CD14-positive monocyte (primary cell): Measurements from ENCODE around the gene TBC1D13. TPM values are rescaled to one million over a fixed set of nuclear protein-coding genes. Genes with fewer than 3 reads are reported as not detected.
A peak's percentile ranks its signal among the peaks of the same experiment; 100 is the strongest.

ENCODE experiments used
- DNase-seq, 3 donors: peaks; one replicate each; pipeline ENCODE4 v3.0.0-alpha.2; 2011 to 2022
- H2AFZ ChIP-seq: 2 replicates; pipeline ENCODE4 v1.6.0; 2012; ENCODE audit warnings: mild to moderate bottlenecking, low read depth, low read length, inconsistent platforms; ENCODE audit not compliant: insufficient read depth, poor library complexity, severe bottlenecking
- H3K27ac ChIP-seq, 2 donors: 1 replicate in 1 of 2; 2 replicates in 1 of 2; pipeline ENCODE4 v1.5.1; 2012 to 2013; ENCODE audit warnings: low read length in 2 of 2, control low read depth in 1 of 2, inconsistent platforms in 1 of 2, low read depth in 1 of 2, mild to moderate bottlenecking in 1 of 2
- H3K27me3 ChIP-seq, 2 donors: one replicate each; pipeline versions ENCODE4 v1.6.0 to v1.6.1; 2011 to 2013; ENCODE audit warnings: low read length in 2 of 2; ENCODE audit not compliant: control insufficient read depth in 2 of 2, insufficient read depth in 2 of 2
- H3K36me3 ChIP-seq, 2 donors: replicated peaks in 1 of 2; 1 replicate in 1 of 2; 2 replicates in 1 of 2; pipeline versions ENCODE4 v1.5.1 to v1.6.1; 2012 to 2013; ENCODE audit warnings: low read length in 2 of 2, control low read depth in 1 of 2, inconsistent platforms in 1 of 2, mild to moderate bottlenecking in 1 of 2; ENCODE audit not compliant: insufficient read depth in 2 of 2, control insufficient read depth in 1 of 2
- H3K4me1 ChIP-seq, 2 donors: 1 replicate in 1 of 2; 2 replicates in 1 of 2; pipeline versions ENCODE4 v1.5.1 to v1.6.1; 2012 to 2013; ENCODE audit warnings: low read length in 2 of 2, control low read depth in 1 of 2, inconsistent platforms in 1 of 2, mild to moderate bottlenecking in 1 of 2, moderate library complexity in 1 of 2; ENCODE audit not compliant: insufficient read depth in 2 of 2, control insufficient read depth in 1 of 2
- H3K4me2 ChIP-seq: replicated peaks from 2 replicates; pipeline ENCODE3; 2012; ENCODE audit warnings: low read length, moderate library complexity, mild to moderate bottlenecking; ENCODE audit not compliant: poor library complexity, severe bottlenecking; ENCODE audit errors: extremely low read depth
- H3K4me3 ChIP-seq, 3 experiments: fragments of 200-600 bp in 1 of 3; sonication (generic) in 1 of 3; replicated peaks in 1 of 3; 1 replicate in 2 of 3; 2 replicates in 1 of 3; pipeline ENCODE4 v1.5.1; 2011 to 2013; ENCODE audit warnings: low read length in 3 of 3, mild to moderate bottlenecking in 3 of 3, control low read depth in 2 of 3, low read depth in 2 of 3, inconsistent platforms in 1 of 3, moderate library complexity in 1 of 3
- H3K79me2 ChIP-seq: 2 replicates; pipeline ENCODE4 v1.6.0; 2012; ENCODE audit warnings: mild to moderate bottlenecking, control low read depth, inconsistent platforms, low read length, moderate library complexity; ENCODE audit not compliant: insufficient read depth
- H3K9ac ChIP-seq: 2 replicates; pipeline ENCODE4 v1.6.0; 2017; ENCODE audit warnings: low read length, mild to moderate bottlenecking; ENCODE audit not compliant: insufficient read depth, poor library complexity, severe bottlenecking
- H3K9me3 ChIP-seq, 2 donors: replicated peaks in 1 of 2; 1 replicate in 1 of 2; 2 replicates in 1 of 2; pipeline versions ENCODE4 v1.5.1 to v1.6.1; 2012 to 2013; ENCODE audit warnings: low read length in 2 of 2, control low read depth in 1 of 2; ENCODE audit not compliant: control insufficient read depth in 1 of 2, insufficient read depth in 1 of 2
- H4K20me1 ChIP-seq: 2 replicates; pipeline ENCODE4 v1.6.0; 2012; ENCODE audit warnings: mild to moderate bottlenecking, low read length, control low read depth, moderate library complexity; ENCODE audit not compliant: insufficient read depth
- H3K27ac Mint-ChIP-seq, 7 donors: one replicate each; pipeline ENCODE4 v1.8.0; 2020; ENCODE audit warnings: mild to moderate bottlenecking in 7 of 7, mixed read lengths in 7 of 7, moderate library complexity in 6 of 7, inconsistent platforms in 2 of 7
- H3K27me3 Mint-ChIP-seq, 3 donors: one replicate each; pipeline ENCODE4 v1.8.0; 2021 to 2022; ENCODE audit warnings: low read depth in 3 of 3, mild to moderate bottlenecking in 3 of 3, mixed read lengths in 3 of 3, moderate library complexity in 3 of 3, inconsistent platforms in 1 of 3
- H3K36me3 Mint-ChIP-seq, 2 donors: one replicate each; pipeline ENCODE4 v1.8.0; 2020; ENCODE audit warnings: mixed read lengths in 2 of 2, inconsistent platforms in 1 of 2, mild to moderate bottlenecking in 1 of 2
- H3K4me1 Mint-ChIP-seq: one replicate; pipeline ENCODE4 v1.8.0; 2020; ENCODE audit warnings: mild to moderate bottlenecking, mixed read lengths
- H3K4me3 Mint-ChIP-seq, 2 donors: one replicate each; pipeline ENCODE4 v1.8.0; 2020; ENCODE audit warnings: mild to moderate bottlenecking in 2 of 2, mixed read lengths in 2 of 2, moderate library complexity in 1 of 2
- H3K9me3 Mint-ChIP-seq, 7 donors: one replicate each; pipeline ENCODE4 v1.8.0; 2020 to 2022; ENCODE audit warnings: mixed read lengths in 7 of 7, mild to moderate bottlenecking in 6 of 7, moderate library complexity in 6 of 7, inconsistent platforms in 2 of 7
- WGBS: methylation state at CpG from one replicate; pipeline ENCODE4 v1.1.5; 2013; ENCODE audit warnings: missing lambda C conversion rate; ENCODE audit not compliant: insufficient coverage; 5-methylcytosine and 5-hydroxymethylcytosine counted together
- intact Hi-C, 2 donors: fragments of 100-400 bp; cut with micrococcal nuclease; formaldehyde crosslinking; loops; one replicate each; pipeline versions ENCODE4 v1.15.0 to v1.15.1; 2023
- polyA plus RNA-seq, 3 donors: library from polyadenylated mRNA; depleted of rRNA in 1 of 3; unstranded in 2 of 3; stranded (reverse) in 1 of 3; fragments of 300-500 nt in 2 of 3; fragments of >200 nt in 1 of 3; fragmentation: Illumina TruSeq in 2 of 3; gene quantifications; 1 replicate in 2 of 3; 2 replicates in 1 of 3; pipeline ENCODE4 v1.2.3, GENCODE V29; 2012 to 2021
- TF ChIP-seq, protein P1 (sequence below): fragments of 200-600 bp; IDR thresholded peaks from one replicate; pipeline ENCODE4 v1.8.0; 2022; ENCODE audit warnings: antibody characterized with exemption, mild to moderate bottlenecking

The TBC1D13 gene
- polyA plus RNA-seq, 3 donors, result 9.9 to 16.8 (median 13.8) TPM

DNA sequence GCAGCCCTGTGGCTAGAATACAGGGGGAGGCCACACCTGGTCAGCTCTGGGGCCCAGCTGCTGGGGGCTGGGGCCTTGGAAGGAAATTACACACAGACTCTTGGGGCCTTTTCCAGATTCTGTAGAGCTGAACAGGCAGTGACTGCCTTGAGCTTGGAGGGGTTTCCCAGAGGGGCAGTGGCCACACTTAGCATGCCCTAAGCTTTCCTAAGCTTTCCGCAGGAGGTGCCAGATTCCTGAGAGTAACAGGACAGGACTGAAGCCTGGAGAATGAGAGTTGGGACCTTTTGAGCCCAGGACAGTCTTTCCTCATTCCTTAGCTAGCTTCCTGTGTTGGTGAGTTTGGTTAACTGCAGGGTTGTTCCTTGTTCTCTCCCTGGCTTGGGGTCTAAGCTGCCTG lies 1.4 kb downstream of the TBC1D13 start:
- Mint-ChIP-seq H3K9me3 (peaks cover 0 to 2% (median 0%) of the 10 kb centered on the region in 7 donors), H3K4me3 (no peak overlapping the region), H3K27me3 (no peaks in the 10 kb centered on the region), H3K27ac (peak overlapping the region in 3 of 7 donors; percentile 63 to 76 (median 72)), H3K36me3 (peaks cover 34 to 37% of the 10 kb centered on the region in 2 donors), H3K4me1 (peaks cover 23% of the 10 kb centered on the region)
- intact Hi-C loops, result no loop called here
- peaks cover 30 to 40% of the 10 kb centered on the region in 2 donors for H3K36me3 ChIP-seq
- H3K27ac ChIP-seq, result peak overlapping the region in 1 of 2 donors; percentile 85
- H3K79me2 ChIP-seq, result peaks cover 24% of the 10 kb centered on the region
- H3K9ac ChIP-seq, result no peak overlapping the region
- no CpG with 5 or more reads among the region's 1 CpG for WGBS
- H3K27me3 ChIP-seq, result no peaks in the 10 kb centered on the region
- H3K4me2 ChIP-seq, result peak overlapping the region; percentile 88
- peak overlapping the region in 1 of 3 experiments; percentile 89 for H3K4me3 ChIP-seq
- H3K9me3 ChIP-seq, result no peaks in the 10 kb centered on the region
- TF ChIP-seq, protein P1, sequence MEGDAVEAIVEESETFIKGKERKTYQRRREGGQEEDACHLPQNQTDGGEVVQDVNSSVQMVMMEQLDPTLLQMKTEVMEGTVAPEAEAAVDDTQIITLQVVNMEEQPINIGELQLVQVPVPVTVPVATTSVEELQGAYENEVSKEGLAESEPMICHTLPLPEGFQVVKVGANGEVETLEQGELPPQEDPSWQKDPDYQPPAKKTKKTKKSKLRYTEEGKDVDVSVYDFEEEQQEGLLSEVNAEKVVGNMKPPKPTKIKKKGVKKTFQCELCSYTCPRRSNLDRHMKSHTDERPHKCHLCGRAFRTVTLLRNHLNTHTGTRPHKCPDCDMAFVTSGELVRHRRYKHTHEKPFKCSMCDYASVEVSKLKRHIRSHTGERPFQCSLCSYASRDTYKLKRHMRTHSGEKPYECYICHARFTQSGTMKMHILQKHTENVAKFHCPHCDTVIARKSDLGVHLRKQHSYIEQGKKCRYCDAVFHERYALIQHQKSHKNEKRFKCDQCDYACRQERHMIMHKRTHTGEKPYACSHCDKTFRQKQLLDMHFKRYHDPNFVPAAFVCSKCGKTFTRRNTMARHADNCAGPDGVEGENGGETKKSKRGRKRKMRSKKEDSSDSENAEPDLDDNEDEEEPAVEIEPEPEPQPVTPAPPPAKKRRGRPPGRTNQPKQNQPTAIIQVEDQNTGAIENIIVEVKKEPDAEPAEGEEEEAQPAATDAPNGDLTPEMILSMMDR, result no peak
- DNase-seq, result no peak
- H3K4me1 ChIP-seq, result peaks cover 23 to 27% of the 10 kb centered on the region in 2 donors
- H2AFZ ChIP-seq, result no peak overlapping the region
- H4K20me1 ChIP-seq, result no peaks in the 10 kb centered on the region

DNA sequence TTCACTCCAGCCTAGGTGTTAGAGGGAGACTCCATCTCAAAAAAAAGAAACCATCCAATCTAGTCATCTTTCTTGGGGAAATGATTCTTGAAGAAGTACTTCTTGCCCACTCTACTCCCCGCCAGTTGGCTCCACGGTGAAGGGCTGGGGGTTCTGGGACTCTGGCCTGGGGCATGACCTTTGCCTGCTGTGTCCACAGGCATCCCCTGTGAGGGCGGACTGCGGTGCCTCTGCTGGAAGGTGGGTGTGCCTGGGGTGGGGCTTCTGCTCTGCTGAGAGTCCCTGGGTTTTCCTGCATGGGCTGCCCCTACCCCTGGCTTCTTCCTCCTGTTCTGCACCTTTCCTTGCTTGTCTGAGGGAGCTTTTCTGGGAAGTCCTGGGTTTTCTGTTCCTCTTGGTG lies 3.5 kb downstream of the TBC1D13 start:
- H3K36me3 ChIP-seq, result peaks cover 35 to 57% of the 10 kb centered on the region in 2 donors
- H3K4me2 ChIP-seq, result no peak overlapping the region
- peak overlapping the region in 1 of 2 donors; percentile 18 for H3K27ac ChIP-seq
- H2AFZ ChIP-seq, result no peak overlapping the region
- no peak overlapping the region for H3K9ac ChIP-seq
- H3K9me3 ChIP-seq, result no peaks in the 10 kb centered on the region
- H3K79me2 ChIP-seq, result peaks cover 24% of the 10 kb centered on the region
- no peaks in the 10 kb centered on the region for H3K27me3 Mint-ChIP-seq
- H3K4me3 Mint-ChIP-seq, result no peak overlapping the region
- H3K27me3 ChIP-seq, result no peaks in the 10 kb centered on the region
- peak overlapping the region in 1 of 7 donors; percentile 15 for H3K27ac Mint-ChIP-seq
- H3K4me3 ChIP-seq, result no peak overlapping the region
- no peak for DNase-seq
- TF ChIP-seq, protein P1, result no peak
- 98% methylated on average over 4 of the region's 4 CpGs for WGBS
- peaks cover 16 to 20% of the 10 kb centered on the region in 2 donors for H3K4me1 ChIP-seq
- intact Hi-C loops, result no loop called here
- H4K20me1 ChIP-seq, result no peaks in the 10 kb centered on the region
- H3K4me1 Mint-ChIP-seq, result peaks cover 17% of the 10 kb centered on the region
- H3K36me3 Mint-ChIP-seq, result peaks cover 48 to 57% of the 10 kb centered on the region in 2 donors
- peaks cover 0 to 2% (median 0%) of the 10 kb centered on the region in 7 donors for H3K9me3 Mint-ChIP-seq
